ENCODE data around the gene BTNL9. TPM values are rescaled to one million over a fixed set of nuclear protein-coding genes. Genes with fewer than 3 reads are reported as not detected.
"Not testable (repeated sequence)": the region's sequence is repeated elsewhere in the genome, so short reads cannot be mapped to it uniquely, and the experiment has no call there.

BTNL9 gene
- polyA plus RNA-seq, 1 experiment = not detected

DNA sequence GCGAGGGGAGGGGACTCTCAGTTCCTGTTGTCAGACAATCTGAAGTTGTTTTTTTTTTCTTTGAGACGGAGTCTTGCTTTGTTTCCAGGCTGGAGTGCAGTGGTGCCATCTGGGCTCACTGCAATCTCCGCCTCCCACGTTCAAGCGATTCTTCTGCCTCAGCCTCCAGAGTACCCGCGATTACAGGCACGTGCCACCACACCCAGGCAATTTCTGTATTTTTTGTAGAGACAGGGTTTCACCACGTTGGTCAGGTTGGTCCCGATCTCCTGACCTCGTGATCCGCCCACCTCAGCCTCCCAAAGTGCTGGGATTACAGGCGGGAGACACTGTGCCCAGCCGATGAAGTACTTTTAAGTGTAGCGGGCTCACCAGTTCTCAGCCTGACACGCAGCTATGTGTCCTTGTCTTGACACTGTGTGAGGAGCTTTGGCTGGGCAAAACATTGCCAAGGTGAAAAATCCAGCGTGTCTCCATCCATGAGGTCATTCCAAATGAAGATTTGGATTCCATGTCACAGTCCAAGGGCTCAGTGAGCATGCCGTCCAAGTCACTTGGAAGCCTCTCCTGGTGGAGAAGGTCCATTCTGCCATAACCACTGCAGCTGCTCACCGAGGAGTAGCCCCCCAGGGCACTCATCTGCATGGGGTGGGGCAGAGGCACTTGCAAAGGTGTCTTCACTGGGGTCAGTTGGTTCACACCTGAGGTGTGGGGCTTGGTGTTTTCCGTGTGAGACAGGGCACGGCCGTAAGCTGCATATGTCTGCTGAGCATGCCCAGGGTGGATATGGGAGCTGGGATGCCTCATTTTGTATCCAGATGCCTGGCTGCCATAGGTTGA is 58.9 kb downstream of the BTNL9 start:
- TF ChIP-seq, protein P1, sequence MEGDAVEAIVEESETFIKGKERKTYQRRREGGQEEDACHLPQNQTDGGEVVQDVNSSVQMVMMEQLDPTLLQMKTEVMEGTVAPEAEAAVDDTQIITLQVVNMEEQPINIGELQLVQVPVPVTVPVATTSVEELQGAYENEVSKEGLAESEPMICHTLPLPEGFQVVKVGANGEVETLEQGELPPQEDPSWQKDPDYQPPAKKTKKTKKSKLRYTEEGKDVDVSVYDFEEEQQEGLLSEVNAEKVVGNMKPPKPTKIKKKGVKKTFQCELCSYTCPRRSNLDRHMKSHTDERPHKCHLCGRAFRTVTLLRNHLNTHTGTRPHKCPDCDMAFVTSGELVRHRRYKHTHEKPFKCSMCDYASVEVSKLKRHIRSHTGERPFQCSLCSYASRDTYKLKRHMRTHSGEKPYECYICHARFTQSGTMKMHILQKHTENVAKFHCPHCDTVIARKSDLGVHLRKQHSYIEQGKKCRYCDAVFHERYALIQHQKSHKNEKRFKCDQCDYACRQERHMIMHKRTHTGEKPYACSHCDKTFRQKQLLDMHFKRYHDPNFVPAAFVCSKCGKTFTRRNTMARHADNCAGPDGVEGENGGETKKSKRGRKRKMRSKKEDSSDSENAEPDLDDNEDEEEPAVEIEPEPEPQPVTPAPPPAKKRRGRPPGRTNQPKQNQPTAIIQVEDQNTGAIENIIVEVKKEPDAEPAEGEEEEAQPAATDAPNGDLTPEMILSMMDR (IDR thresholded peaks at IDR 0.05; ENCODE audit: low read depth, low read length) = no peak
- no peak for DNase-seq (ENCODE audit: low read depth, low spot score)
- CTCF ChIA-PET = no interaction called here
- Histone ChIP-seq H3K27me3 (ENCODE audit: control insufficient read depth, insufficient read depth, low read length) (peaks cover 12% of the 10 kb centered on the region), H3K4me3 (ENCODE audit: low read depth, low read length) (no peak overlapping the region), H3K9me3 (ENCODE audit: control insufficient read depth, insufficient read depth, low read length) (no peaks in the 10 kb centered on the region), H3K27ac (ENCODE audit: low read depth, low read length) (no peak overlapping the region)
- POLR2A ChIA-PET = no interaction called here

GRCh38 chr5:181099602-181100086 is 59.6 kb downstream of the BTNL9 start:
- DNase-seq (ENCODE audit: low read depth, low spot score) = no peak
- H3K27me3 ChIP-seq (ENCODE audit: control insufficient read depth, insufficient read depth, low read length) = peaks cover 14% of the 10 kb centered on the region
- TF ChIP-seq, protein P1 (IDR thresholded peaks at IDR 0.05; ENCODE audit: low read depth, low read length) = no peak
- H3K9me3 ChIP-seq (ENCODE audit: control insufficient read depth, insufficient read depth, low read length) = no peaks in the 10 kb centered on the region
- ChIA-PET CTCF (interaction anchor here (1.4 kb wide), 1 partner anchor 69 kb away, joined by 4 read pairs; no protein-coding TSS in a partner anchor), POLR2A (no interaction called here)
- no peak overlapping the region for H3K27ac ChIP-seq (ENCODE audit: low read depth, low read length)
- no peak overlapping the region for H3K4me3 ChIP-seq (ENCODE audit: low read depth, low read length)

- H3K27me3 ChIP-seq (ENCODE audit: control insufficient read depth, insufficient read depth, low read length) = peaks cover 14% of the 10 kb centered on the region
- TF ChIP-seq, protein P1 (IDR thresholded peaks at IDR 0.05; ENCODE audit: low read depth, low read length) = no peak
- POLR2A ChIA-PET = no interaction called here
- H3K4me3 ChIP-seq (ENCODE audit: low read depth, low read length) = peak overlapping the region; percentile 25; the same call in 1 of the 2 replicates
- no peak for DNase-seq (ENCODE audit: low read depth, low spot score)
- no peak overlapping the region for H3K27ac ChIP-seq (ENCODE audit: low read depth, low read length)
- no peaks in the 10 kb centered on the region for H3K9me3 ChIP-seq (ENCODE audit: control insufficient read depth, insufficient read depth, low read length)
- CTCF ChIA-PET = interaction anchor here (1.4 kb wide), 1 partner anchor 68 kb away, joined by 4 read pairs; no protein-coding TSS in a partner anchor
Measured at GRCh38 chr5:181100121-181100875, 60.2 kb downstream of the BTNL9 start.

- DNase-seq (ENCODE audit: low read depth, low spot score); POLR2A ChIA-PET; H3K9me3 ChIP-seq (ENCODE audit: control insufficient read depth, insufficient read depth, low read length); H3K27ac ChIP-seq (ENCODE audit: low read depth, low read length): not testable (repeated sequence)
- CTCF ChIA-PET = interaction anchor here (1.4 kb wide), 1 partner anchor 67 kb away, joined by 4 read pairs; no protein-coding TSS in a partner anchor
- Histone ChIP-seq H3K4me3 (ENCODE audit: low read depth, low read length) (0 out of 2 replicates have a peak overlapping the region, but pooled peaks have one; percentile 13), H3K27me3 (ENCODE audit: control insufficient read depth, insufficient read depth, low read length) (peaks cover 14% of the 10 kb centered on the region)
Measured at GRCh38 chr5:181101030-181101641, 61.1 kb downstream of the BTNL9 start.

GRCh38 chr5:181101930-181102674 is 62.0 kb downstream of the BTNL9 start:
- POLR2A ChIA-PET; CTCF ChIA-PET; H3K4me3 ChIP-seq (ENCODE audit: low read depth, low read length); H3K9me3 ChIP-seq (ENCODE audit: control insufficient read depth, insufficient read depth, low read length); DNase-seq (ENCODE audit: low read depth, low spot score); H3K27ac ChIP-seq (ENCODE audit: low read depth, low read length): not testable (repeated sequence)
- H3K27me3 ChIP-seq (ENCODE audit: control insufficient read depth, insufficient read depth, low read length) = peaks cover 14% of the 10 kb centered on the region

DNA sequence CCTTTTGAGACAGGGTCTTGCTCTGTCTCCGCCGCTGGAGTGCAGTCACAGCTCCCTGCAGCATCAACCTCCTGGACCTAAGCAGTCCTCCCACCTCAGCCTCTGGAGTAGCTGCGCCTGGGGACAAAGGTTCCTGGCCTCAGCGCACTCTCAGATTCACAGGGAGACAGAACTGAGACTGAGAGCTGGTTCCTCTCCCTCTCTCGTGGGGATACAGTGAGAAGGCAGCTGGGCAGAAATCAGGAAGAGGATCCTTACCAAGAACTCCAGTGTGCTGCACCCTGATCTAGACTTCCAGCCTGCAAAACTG is 64.1 kb downstream of the BTNL9 start:
- CTCF ChIA-PET = not testable (repeated sequence)

DNA sequence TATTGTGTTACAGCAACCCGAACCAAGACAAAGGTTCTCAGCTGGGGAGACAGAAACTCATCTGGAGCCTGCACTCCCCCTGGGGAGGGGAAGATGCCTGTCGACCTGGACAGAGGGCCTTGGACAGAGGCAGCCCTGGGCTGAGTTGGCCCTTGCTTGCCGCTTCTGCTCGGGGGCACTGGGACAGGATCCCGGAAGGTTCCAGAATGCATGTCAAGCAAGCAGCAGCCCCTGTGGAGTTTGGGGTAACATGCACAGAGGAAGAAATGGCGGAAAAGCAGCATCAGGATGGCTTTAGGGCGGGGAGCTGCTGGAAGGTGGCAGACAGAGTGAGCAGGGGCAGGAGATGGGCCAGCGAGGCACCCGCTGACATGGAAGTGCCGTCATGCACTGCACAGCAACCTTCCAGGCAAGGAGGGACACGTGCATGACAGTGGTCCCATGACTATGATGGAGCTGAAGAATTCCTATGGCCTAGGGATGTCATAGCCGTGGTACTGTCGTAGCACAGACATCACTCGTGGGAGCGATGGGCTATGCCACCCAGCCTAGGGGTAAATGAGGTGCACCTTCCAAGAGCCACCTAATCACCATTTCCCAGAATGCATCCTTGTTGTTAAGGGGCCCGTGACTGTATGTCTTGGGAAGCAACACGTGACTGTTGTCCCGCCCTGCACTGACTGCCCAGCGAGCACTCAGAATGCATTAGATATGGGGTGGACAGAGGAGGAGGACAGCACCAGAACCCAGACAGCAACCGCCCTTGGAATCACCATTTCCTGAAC is 64.7 kb downstream of the BTNL9 start:
- POLR2A ChIA-PET; H3K27me3 ChIP-seq (ENCODE audit: control insufficient read depth, insufficient read depth, low read length); H3K9me3 ChIP-seq (ENCODE audit: control insufficient read depth, insufficient read depth, low read length); H3K27ac ChIP-seq (ENCODE audit: low read depth, low read length); H3K4me3 ChIP-seq (ENCODE audit: low read depth, low read length); DNase-seq (ENCODE audit: low read depth, low spot score); CTCF ChIA-PET: not testable (repeated sequence)

More for the DNA sequence above, 64.1 kb downstream of the BTNL9 start:
- DNase-seq (ENCODE audit: low read depth, low spot score); H3K27ac ChIP-seq (ENCODE audit: low read depth, low read length); H3K9me3 ChIP-seq (ENCODE audit: control insufficient read depth, insufficient read depth, low read length); H3K4me3 ChIP-seq (ENCODE audit: low read depth, low read length); POLR2A ChIA-PET: not testable (repeated sequence)
- peaks cover 10% of the 10 kb centered on the region for H3K27me3 ChIP-seq (ENCODE audit: control insufficient read depth, insufficient read depth, low read length)
